ENCODE results near the gene TFDP1. TPM values are rescaled to one million over a fixed set of nuclear protein-coding genes. Genes with fewer than 3 reads are reported as not detected.

TFDP1 gene
- total RNA-seq, 4 donors from 2014 or later: 55.7 to 82.1 (median 59.5) TPM

GRCh38 chr13:113611996-113612395 is 27.4 kb downstream of the TFDP1 start:
- Histone ChIP-seq H3K4me3 (no peak overlapping the region), H3K27me3 (no peaks in the 10 kb centered on the region), H3K36me3 (peaks cover 0 to 92% (median 0%) of the 10 kb centered on the region in 3 donors), H3K4me1 (no peaks in the 10 kb centered on the region), H3K27ac (no peak overlapping the region), H3K9me3 (no peaks in the 10 kb centered on the region)
- intact Hi-C loops (cut with DNase I): no loop called here
- DNase-seq: no peak
- WGBS, 2 donors: 94 to 95% methylated on average over 5 of the region's 5 CpGs
- TF ChIP-seq POLR2A (IDR thresholded peaks at IDR 0.05) (no peak), CTCF (IDR thresholded peaks at IDR 0.05) (no peak)

GRCh38 chr13:113612607-113613006 is 28.1 kb downstream of the TFDP1 start:
- 78 to 87% methylated on average over 10 of the region's 10 CpGs for WGBS, 2 donors
- no peak for DNase-seq

GRCh38 chr13:113613789-113614379 is 29.3 kb downstream of the TFDP1 start:
- Histone ChIP-seq H3K27ac (no peak overlapping the region), H3K36me3 (peaks cover 0 to 88% (median 0%) of the 10 kb centered on the region in 3 donors), H3K4me1 (no peaks in the 10 kb centered on the region), H3K9me3 (no peaks in the 10 kb centered on the region), H3K4me3 (no peak overlapping the region), H3K27me3 (no peaks in the 10 kb centered on the region)
- TF ChIP-seq POLR2A (IDR thresholded peaks at IDR 0.05) (no peak), CTCF (IDR thresholded peaks at IDR 0.05) (no peak)
- 91 to 94% methylated on average over 16 of the region's 16 CpGs for WGBS, 2 donors
- DNase-seq: no peak
- intact Hi-C loops (cut with DNase I): no loop called here

More at GRCh38 chr13:113612607-113613006, 28.1 kb downstream of the TFDP1 start:
- no peaks in the 10 kb centered on the region for H3K27me3 ChIP-seq
- H3K4me3 ChIP-seq: no peak overlapping the region
- intact Hi-C loops (cut with DNase I): no loop called here
- H3K9me3 ChIP-seq: no peaks in the 10 kb centered on the region
- H3K36me3 ChIP-seq: peaks cover 0 to 92% (median 0%) of the 10 kb centered on the region in 3 donors
- no peaks in the 10 kb centered on the region for H3K4me1 ChIP-seq
- no peak overlapping the region for H3K27ac ChIP-seq
- TF ChIP-seq POLR2A (IDR thresholded peaks at IDR 0.05) (no peak), CTCF (IDR thresholded peaks at IDR 0.05) (no peak)

GRCh38 chr13:113616281-113616906 is 31.8 kb downstream of the TFDP1 start:
- Histone ChIP-seq H3K27ac (no peak overlapping the region), H3K27me3 (no peaks in the 10 kb centered on the region), H3K9me3 (no peaks in the 10 kb centered on the region), H3K36me3 (peaks cover 0 to 84% (median 0%) of the 10 kb centered on the region in 3 donors), H3K4me3 (no peak overlapping the region), H3K4me1 (no peaks in the 10 kb centered on the region)
- 84 to 87% methylated on average over 20 of the region's 20 CpGs for WGBS, 2 donors
- intact Hi-C loops (cut with DNase I): no loop called here
- TF ChIP-seq POLR2A (IDR thresholded peaks at IDR 0.05) (no peak), CTCF (IDR thresholded peaks at IDR 0.05) (no peak)
- DNase-seq: no peak

GRCh38 chr13:113616991-113617749 is 32.6 kb downstream of the TFDP1 start:
- Histone ChIP-seq H3K4me3 (no peak overlapping the region), H3K27me3 (no peaks in the 10 kb centered on the region), H3K36me3 (peaks cover 0 to 82% (median 0%) of the 10 kb centered on the region in 3 donors), H3K4me1 (no peaks in the 10 kb centered on the region), H3K27ac (no peak overlapping the region), H3K9me3 (no peaks in the 10 kb centered on the region)
- TF ChIP-seq CTCF (IDR thresholded peaks at IDR 0.05): no peak
- no peak for TF ChIP-seq POLR2A (IDR thresholded peaks at IDR 0.05)
- 67 to 85% methylated on average over 3 to 6 of the region's 18 CpGs for WGBS, 2 donors
- intact Hi-C loops (cut with DNase I): no loop called here
- no peak for DNase-seq
